Prostate gland (tissue), 2 donors: ENCODE data around the gene OAT.

Experiments used
- POLR2A ChIP-seq: fragments of 450-650 bp; IDR thresholded peaks from one replicate; pipeline ENCODE4 v1.6.1; 2016; ENCODE audit warnings: antibody characterized with exemption, mild to moderate bottlenecking
- TF ChIP-seq, protein P1 (sequence below), 4 experiments: fragments of 200-600 bp in 2 of 4; fragments of 450-650 bp in 2 of 4; sonication (generic) in 2 of 4; IDR thresholded peaks; 1 replicate in 3 of 4; 2 replicates in 1 of 4; pipeline ENCODE4 v1.5.1; 2016 to 2019; ENCODE audit warnings: antibody characterized with exemption in 4 of 4, mild to moderate bottlenecking in 2 of 4, moderate library complexity in 2 of 4

GRCh38 chr10:124465003-124465776, 46.5 kb upstream of the OAT start:
- TF ChIP-seq POLR2A = no peak
- TF ChIP-seq, protein P1, sequence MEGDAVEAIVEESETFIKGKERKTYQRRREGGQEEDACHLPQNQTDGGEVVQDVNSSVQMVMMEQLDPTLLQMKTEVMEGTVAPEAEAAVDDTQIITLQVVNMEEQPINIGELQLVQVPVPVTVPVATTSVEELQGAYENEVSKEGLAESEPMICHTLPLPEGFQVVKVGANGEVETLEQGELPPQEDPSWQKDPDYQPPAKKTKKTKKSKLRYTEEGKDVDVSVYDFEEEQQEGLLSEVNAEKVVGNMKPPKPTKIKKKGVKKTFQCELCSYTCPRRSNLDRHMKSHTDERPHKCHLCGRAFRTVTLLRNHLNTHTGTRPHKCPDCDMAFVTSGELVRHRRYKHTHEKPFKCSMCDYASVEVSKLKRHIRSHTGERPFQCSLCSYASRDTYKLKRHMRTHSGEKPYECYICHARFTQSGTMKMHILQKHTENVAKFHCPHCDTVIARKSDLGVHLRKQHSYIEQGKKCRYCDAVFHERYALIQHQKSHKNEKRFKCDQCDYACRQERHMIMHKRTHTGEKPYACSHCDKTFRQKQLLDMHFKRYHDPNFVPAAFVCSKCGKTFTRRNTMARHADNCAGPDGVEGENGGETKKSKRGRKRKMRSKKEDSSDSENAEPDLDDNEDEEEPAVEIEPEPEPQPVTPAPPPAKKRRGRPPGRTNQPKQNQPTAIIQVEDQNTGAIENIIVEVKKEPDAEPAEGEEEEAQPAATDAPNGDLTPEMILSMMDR (IDR thresholded peaks at IDR 0.05) = no peak
